Activated CD8-positive, alpha-beta memory T cell treated with anti-CD3 and anti-CD28 coated beads for 48 hours (primary cell): Measurements from ENCODE around the gene CNOT11.
"Not testable (repeated sequence)": the region's sequence is repeated elsewhere in the genome, so short reads cannot be mapped to it uniquely, and the experiment has no call there.

Source experiments
- DNase-seq, 3 experiments: peaks; one replicate each; pipeline ENCODE4 v3.0.0-alpha.2; 2020; ENCODE audit warnings: low read depth in 2 of 3, low spot score in 2 of 3

CNOT11 gene

GRCh38 chr2:101308432-101309210 lies 55.9 kb downstream of the CNOT11 start, which contains the start of gene RNF149:
TSS of gene RNF149 (minus strand) at chr2:101308701. CDS start at chr2:101308588, 113 bp downstream.
- peak; percentile 77 to 82 (median 78) for DNase-seq

- DNase-seq, result no peak
Observed at GRCh38 chr2:101310090-101310833, 57.6 kb downstream of the CNOT11 start.

GRCh38 chr2:101310834-101311695 lies 58.4 kb downstream of the CNOT11 start:
- DNase-seq, result no peak

- DNase-seq, result no peak
Observed at GRCh38 chr2:101311696-101312017, 59.0 kb downstream of the CNOT11 start.

- DNase-seq, result not testable (repeated sequence)
Observed at GRCh38 chr2:101316568-101316967, 63.9 kb downstream of the CNOT11 start.
